ENCODE data around the gene MTIF3.
A peak's percentile ranks its signal among the peaks of the same experiment; 100 is the strongest.

MTIF3 gene

DNA sequence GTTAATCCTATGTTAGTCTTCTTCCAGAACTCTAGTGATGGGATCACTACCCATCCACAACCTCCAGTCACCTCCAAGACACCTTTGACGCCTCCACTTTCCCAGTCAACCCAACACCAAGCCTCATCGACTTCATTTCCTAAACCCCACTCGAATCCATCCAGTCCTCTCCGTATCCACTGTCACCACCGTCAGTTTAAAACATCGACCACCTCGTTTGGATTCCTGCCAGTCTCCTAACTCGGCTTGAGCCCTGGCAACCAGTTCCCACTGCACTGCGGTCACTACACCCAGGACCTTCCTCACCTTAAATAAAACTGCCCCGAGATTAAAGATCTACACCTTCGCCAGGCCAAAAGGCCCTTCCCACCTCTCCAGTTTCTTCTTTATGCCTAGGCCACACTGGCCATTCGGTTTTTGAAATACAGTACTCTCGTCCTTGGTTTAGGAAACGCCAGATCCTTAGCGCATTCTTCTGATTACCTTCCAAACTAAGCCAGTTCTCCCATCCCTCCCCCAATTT is 1.2 kb downstream of the MTIF3 start:
- peaks cover 11% of the 10 kb centered on the region; the same call in 1 of the 2 replicates for H3K27me3 ChIP-seq (ENCODE audit: insufficient read depth, low read length)
- H3K9ac ChIP-seq (ENCODE audit: low read depth, low read length), result peak overlapping the region; percentile 75
- no peaks in the 10 kb centered on the region for H3K9me3 ChIP-seq (ENCODE audit: insufficient read depth, low read depth, low read length)
- H3K36me3 ChIP-seq (ENCODE audit: insufficient read depth, low read depth, low read length), result no peaks in the 10 kb centered on the region
- peak overlapping the region; percentile 74 for H3K4me3 ChIP-seq (ENCODE audit: low read length)
- H3K4me1 ChIP-seq (ENCODE audit: insufficient read depth, low read length), result peaks cover 5% of the 10 kb centered on the region; the same call in 1 of the 2 replicates
- peak overlapping the region; percentile 44 for H3K27ac ChIP-seq (ENCODE audit: low read length)

GRCh38 chr13:27448308-27448707 is 2.1 kb downstream of the MTIF3 start:
- no peaks in the 10 kb centered on the region for H3K9me3 ChIP-seq (ENCODE audit: insufficient read depth, low read depth, low read length)
- H3K27ac ChIP-seq (ENCODE audit: low read length), result no peak overlapping the region
- no peak overlapping the region for H3K9ac ChIP-seq (ENCODE audit: low read depth, low read length)
- H3K27me3 ChIP-seq (ENCODE audit: insufficient read depth, low read length), result peaks cover 11% of the 10 kb centered on the region; the same call in 1 of the 2 replicates
- H3K4me1 ChIP-seq (ENCODE audit: insufficient read depth, low read length), result peaks cover 5% of the 10 kb centered on the region; the same call in 1 of the 2 replicates
- H3K4me3 ChIP-seq (ENCODE audit: low read length), result no peak overlapping the region
- H3K36me3 ChIP-seq (ENCODE audit: insufficient read depth, low read depth, low read length), result no peaks in the 10 kb centered on the region

DNA sequence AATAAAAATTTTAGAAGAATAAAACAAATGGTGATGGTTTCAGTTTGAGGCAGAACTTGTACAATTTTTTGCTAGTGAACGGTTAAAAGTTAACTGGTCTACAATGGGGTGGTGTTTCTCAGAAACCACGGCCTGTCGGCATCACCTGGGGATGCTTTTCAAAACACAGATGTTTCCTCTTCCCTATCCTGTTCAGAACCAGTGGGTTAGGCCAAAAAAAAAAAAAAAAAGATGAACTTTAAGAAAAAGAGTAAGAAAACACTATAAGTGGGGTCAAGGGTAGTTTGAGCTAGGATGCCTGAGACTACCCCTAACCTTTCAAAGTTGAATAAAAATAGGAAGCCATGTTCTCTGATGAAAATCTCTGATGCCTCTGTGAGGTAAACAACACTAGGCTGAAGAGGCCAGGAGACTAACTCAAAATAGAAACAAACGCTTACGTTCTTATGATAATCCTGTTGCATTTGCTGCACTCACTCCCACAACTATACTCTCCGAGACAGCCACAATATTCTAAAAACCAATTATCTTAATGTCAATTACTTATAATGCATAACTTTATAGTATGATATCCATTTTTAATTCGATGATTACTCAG is 3.3 kb downstream of the MTIF3 start:
- no peaks in the 10 kb centered on the region for H3K36me3 ChIP-seq (ENCODE audit: insufficient read depth, low read depth, low read length)
- no peak overlapping the region for H3K27ac ChIP-seq (ENCODE audit: low read length)
- no peak overlapping the region for H3K4me3 ChIP-seq (ENCODE audit: low read length)
- H3K4me1 ChIP-seq (ENCODE audit: insufficient read depth, low read length), result peaks cover 5% of the 10 kb centered on the region; the same call in 1 of the 2 replicates
- no peak overlapping the region for H3K9ac ChIP-seq (ENCODE audit: low read depth, low read length)
- H3K27me3 ChIP-seq (ENCODE audit: insufficient read depth, low read length), result peaks cover 7% of the 10 kb centered on the region; the same call in 1 of the 2 replicates
- H3K9me3 ChIP-seq (ENCODE audit: insufficient read depth, low read depth, low read length), result no peaks in the 10 kb centered on the region

- Histone ChIP-seq H3K4me3 (ENCODE audit: low read length) (no peak overlapping the region), H3K9me3 (ENCODE audit: insufficient read depth, low read depth, low read length) (no peaks in the 10 kb centered on the region), H3K27ac (ENCODE audit: low read length) (no peak overlapping the region), H3K36me3 (ENCODE audit: insufficient read depth, low read depth, low read length) (no peaks in the 10 kb centered on the region; the same call in 1 of the 2 replicates), H3K27me3 (ENCODE audit: insufficient read depth, low read length) (no peaks in the 10 kb centered on the region), H3K4me1 (ENCODE audit: insufficient read depth, low read length) (no peaks in the 10 kb centered on the region), H3K9ac (ENCODE audit: low read depth, low read length) (no peak overlapping the region)
Observed at GRCh38 chr13:27442797-27443196, 7.6 kb downstream of the MTIF3 start.

GRCh38 chr13:27442071-27442647 is 8.2 kb downstream of the MTIF3 start:
- no peaks in the 10 kb centered on the region for H3K9me3 ChIP-seq (ENCODE audit: insufficient read depth, low read depth, low read length)
- H3K36me3 ChIP-seq (ENCODE audit: insufficient read depth, low read depth, low read length), result peaks cover 1% of the 10 kb centered on the region; the same call in 1 of the 2 replicates
- no peaks in the 10 kb centered on the region for H3K4me1 ChIP-seq (ENCODE audit: insufficient read depth, low read length)
- H3K27ac ChIP-seq (ENCODE audit: low read length), result no peak overlapping the region
- H3K27me3 ChIP-seq (ENCODE audit: insufficient read depth, low read length), result no peaks in the 10 kb centered on the region
- no peak overlapping the region for H3K4me3 ChIP-seq (ENCODE audit: low read length)
- H3K9ac ChIP-seq (ENCODE audit: low read depth, low read length), result no peak overlapping the region

DNA sequence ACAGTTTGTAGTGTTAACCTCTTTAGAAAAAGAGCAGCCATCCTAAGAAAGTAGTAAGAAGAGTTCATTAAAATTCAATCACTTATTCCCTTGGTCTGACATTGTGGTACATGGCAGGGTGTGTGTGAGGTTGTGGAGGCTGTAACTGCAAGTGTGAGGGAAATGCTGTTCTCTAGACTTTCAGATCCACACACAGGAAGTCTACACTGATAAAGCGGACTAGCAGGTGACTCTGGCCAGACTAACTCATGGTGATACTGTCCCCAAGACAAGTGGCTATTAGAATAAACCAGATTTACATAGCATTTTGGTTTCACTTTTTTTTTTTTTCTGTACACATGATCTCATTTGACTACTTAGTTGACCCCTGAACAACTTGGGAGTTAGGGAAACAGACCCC is 10.0 kb downstream of the MTIF3 start:
- Histone ChIP-seq H3K9me3 (ENCODE audit: insufficient read depth, low read depth, low read length) (no peaks in the 10 kb centered on the region), H3K36me3 (ENCODE audit: insufficient read depth, low read depth, low read length) (peaks cover 14% of the 10 kb centered on the region), H3K4me3 (ENCODE audit: low read length) (no peak overlapping the region), H3K27me3 (ENCODE audit: insufficient read depth, low read length) (no peaks in the 10 kb centered on the region), H3K9ac (ENCODE audit: low read depth, low read length) (no peak overlapping the region), H3K4me1 (ENCODE audit: insufficient read depth, low read length) (no peaks in the 10 kb centered on the region), H3K27ac (ENCODE audit: low read length) (no peak overlapping the region)

- Histone ChIP-seq H3K9ac (ENCODE audit: low read depth, low read length) (no peak overlapping the region), H3K9me3 (ENCODE audit: insufficient read depth, low read depth, low read length) (no peaks in the 10 kb centered on the region), H3K36me3 (ENCODE audit: insufficient read depth, low read depth, low read length) (peaks cover 46% of the 10 kb centered on the region), H3K4me1 (ENCODE audit: insufficient read depth, low read length) (no peaks in the 10 kb centered on the region), H3K27me3 (ENCODE audit: insufficient read depth, low read length) (no peaks in the 10 kb centered on the region), H3K4me3 (ENCODE audit: low read length) (no peak overlapping the region), H3K27ac (ENCODE audit: low read length) (no peak overlapping the region)
Observed at GRCh38 chr13:27437126-27437525, 13.2 kb downstream of the MTIF3 start.

DNA sequence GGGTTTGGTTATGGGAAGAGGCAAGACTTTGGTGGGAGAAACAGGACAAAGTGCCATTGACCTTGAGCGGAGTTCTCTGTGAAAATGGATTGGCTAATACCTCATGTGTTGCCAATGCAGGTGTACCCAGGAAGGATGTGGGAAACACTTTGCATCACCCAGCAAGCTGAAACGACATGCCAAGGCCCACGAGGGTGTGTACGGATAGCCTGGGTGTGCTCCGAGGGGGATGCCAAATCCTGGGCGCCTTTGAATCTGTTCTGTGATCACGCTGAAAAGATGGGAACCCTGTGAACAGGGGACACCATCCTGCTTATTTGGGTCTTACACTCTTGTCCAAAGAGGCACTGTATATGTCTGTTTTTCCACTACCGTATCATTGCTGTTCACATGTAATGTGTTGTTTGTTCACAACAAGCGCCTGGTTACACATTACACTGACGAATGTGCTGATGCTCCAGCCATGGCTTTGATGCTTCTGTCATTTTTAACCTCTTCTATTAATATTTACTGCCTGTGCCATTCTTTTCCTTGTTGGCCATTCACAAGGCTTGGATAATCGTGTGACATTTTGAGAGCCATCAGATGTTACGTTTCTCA is 17.7 kb downstream of the MTIF3 start:
- no peak overlapping the region for H3K27ac ChIP-seq (ENCODE audit: low read length)
- H3K27me3 ChIP-seq (ENCODE audit: insufficient read depth, low read length), result no peaks in the 10 kb centered on the region
- no peaks in the 10 kb centered on the region for H3K9me3 ChIP-seq (ENCODE audit: insufficient read depth, low read depth, low read length)
- H3K4me3 ChIP-seq (ENCODE audit: low read length), result no peak overlapping the region
- peaks cover 89% of the 10 kb centered on the region for H3K36me3 ChIP-seq (ENCODE audit: insufficient read depth, low read depth, low read length)
- H3K4me1 ChIP-seq (ENCODE audit: insufficient read depth, low read length), result no peaks in the 10 kb centered on the region
- no peak overlapping the region for H3K9ac ChIP-seq (ENCODE audit: low read depth, low read length)

GRCh38 chr13:27432180-27432579 is 18.2 kb downstream of the MTIF3 start:
- H3K4me1 ChIP-seq (ENCODE audit: insufficient read depth, low read length), result no peaks in the 10 kb centered on the region
- no peak overlapping the region for H3K9ac ChIP-seq (ENCODE audit: low read depth, low read length)
- H3K9me3 ChIP-seq (ENCODE audit: insufficient read depth, low read depth, low read length), result no peaks in the 10 kb centered on the region
- H3K27ac ChIP-seq (ENCODE audit: low read length), result no peak overlapping the region
- no peaks in the 10 kb centered on the region for H3K27me3 ChIP-seq (ENCODE audit: insufficient read depth, low read length)
- H3K4me3 ChIP-seq (ENCODE audit: low read length), result no peak overlapping the region
- H3K36me3 ChIP-seq (ENCODE audit: insufficient read depth, low read depth, low read length), result peaks cover 94% of the 10 kb centered on the region

DNA sequence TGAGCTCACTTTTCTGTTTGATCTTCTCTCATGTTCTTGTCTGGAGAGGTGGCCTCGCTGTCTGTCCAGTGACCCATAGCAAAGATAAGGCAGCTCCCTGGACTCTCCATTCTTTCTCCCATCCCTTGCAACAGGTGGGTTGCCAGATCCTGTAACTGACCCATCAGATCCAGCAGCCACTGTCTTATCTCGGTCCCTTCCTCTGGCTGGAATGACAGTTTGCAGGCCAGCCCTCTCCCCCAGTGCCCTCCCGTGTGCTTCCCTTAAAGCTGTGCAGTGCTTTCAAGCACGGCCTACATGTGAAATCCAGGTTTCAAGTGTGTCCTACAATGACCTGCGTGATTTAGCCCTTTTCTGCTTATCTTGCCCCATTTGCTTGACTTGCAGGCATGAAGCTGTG is 22.2 kb downstream of the MTIF3 start:
- no peak overlapping the region for H3K9ac ChIP-seq (ENCODE audit: low read depth, low read length)
- H3K27ac ChIP-seq (ENCODE audit: low read length), result no peak overlapping the region
- H3K27me3 ChIP-seq (ENCODE audit: insufficient read depth, low read length), result peaks cover 6% of the 10 kb centered on the region; the same call in 1 of the 2 replicates
- no peak overlapping the region for H3K4me3 ChIP-seq (ENCODE audit: low read length)
- H3K36me3 ChIP-seq (ENCODE audit: insufficient read depth, low read depth, low read length), result peaks cover 63% of the 10 kb centered on the region
- H3K4me1 ChIP-seq (ENCODE audit: insufficient read depth, low read length), result peaks cover 11% of the 10 kb centered on the region
- no peaks in the 10 kb centered on the region for H3K9me3 ChIP-seq (ENCODE audit: insufficient read depth, low read depth, low read length)

GRCh38 chr13:27427641-27428040 is 22.7 kb downstream of the MTIF3 start:
- H3K27ac ChIP-seq (ENCODE audit: low read length), result no peak overlapping the region
- no peak overlapping the region for H3K9ac ChIP-seq (ENCODE audit: low read depth, low read length)
- H3K4me1 ChIP-seq (ENCODE audit: insufficient read depth, low read length), result peaks cover 11% of the 10 kb centered on the region
- peaks cover 11% of the 10 kb centered on the region; the same call in 1 of the 2 replicates for H3K27me3 ChIP-seq (ENCODE audit: insufficient read depth, low read length)
- no peak overlapping the region for H3K4me3 ChIP-seq (ENCODE audit: low read length)
- H3K9me3 ChIP-seq (ENCODE audit: insufficient read depth, low read depth, low read length), result no peaks in the 10 kb centered on the region
- peaks cover 57% of the 10 kb centered on the region for H3K36me3 ChIP-seq (ENCODE audit: insufficient read depth, low read depth, low read length)
